ENCODE data around the gene RETSAT. TPM values are rescaled to one million over a fixed set of nuclear protein-coding genes. Genes with fewer than 3 reads are reported as not detected.

The RETSAT gene
- polyA plus RNA-seq, 4 donors, result 66.9 to 147 (median 120) TPM

GRCh38 chr2:85397925-85398331, 43.6 kb upstream of the RETSAT start:
- Histone ChIP-seq H3K36me3 (ENCODE audit: control insufficient read depth in 3 of 3, insufficient read depth in 2 of 3, low read depth in 1 of 3, low read length in 3 of 3) (peaks cover 0 to 74% (median 7%) of the 10 kb centered on the region in 3 donors), H3K27ac (ENCODE audit: low read depth in 1 of 3, low read length in 2 of 3) (no peak overlapping the region), H3K9me3 (ENCODE audit: control insufficient read depth in 2 of 2, insufficient read depth in 1 of 2, low read depth in 1 of 2, low read length in 1 of 2) (no peaks in the 10 kb centered on the region), H3K27me3 (ENCODE audit: control insufficient read depth in 3 of 3, insufficient read depth in 3 of 3, low read length in 3 of 3) (no peaks in the 10 kb centered on the region), H3K4me3 (ENCODE audit: low read depth in 1 of 3, low read length in 3 of 3) (no peak overlapping the region), H3K4me1 (ENCODE audit: control insufficient read depth in 3 of 3, insufficient read depth in 2 of 3, low read depth in 1 of 3, low read length in 2 of 3) (no peaks in the 10 kb centered on the region)
- 85 to 93% (median 88%) methylated on average over 4 of the region's 4 CpGs for WGBS, 3 donors
- DNase-seq (no peak), FAIRE-seq (no peak)

DNA sequence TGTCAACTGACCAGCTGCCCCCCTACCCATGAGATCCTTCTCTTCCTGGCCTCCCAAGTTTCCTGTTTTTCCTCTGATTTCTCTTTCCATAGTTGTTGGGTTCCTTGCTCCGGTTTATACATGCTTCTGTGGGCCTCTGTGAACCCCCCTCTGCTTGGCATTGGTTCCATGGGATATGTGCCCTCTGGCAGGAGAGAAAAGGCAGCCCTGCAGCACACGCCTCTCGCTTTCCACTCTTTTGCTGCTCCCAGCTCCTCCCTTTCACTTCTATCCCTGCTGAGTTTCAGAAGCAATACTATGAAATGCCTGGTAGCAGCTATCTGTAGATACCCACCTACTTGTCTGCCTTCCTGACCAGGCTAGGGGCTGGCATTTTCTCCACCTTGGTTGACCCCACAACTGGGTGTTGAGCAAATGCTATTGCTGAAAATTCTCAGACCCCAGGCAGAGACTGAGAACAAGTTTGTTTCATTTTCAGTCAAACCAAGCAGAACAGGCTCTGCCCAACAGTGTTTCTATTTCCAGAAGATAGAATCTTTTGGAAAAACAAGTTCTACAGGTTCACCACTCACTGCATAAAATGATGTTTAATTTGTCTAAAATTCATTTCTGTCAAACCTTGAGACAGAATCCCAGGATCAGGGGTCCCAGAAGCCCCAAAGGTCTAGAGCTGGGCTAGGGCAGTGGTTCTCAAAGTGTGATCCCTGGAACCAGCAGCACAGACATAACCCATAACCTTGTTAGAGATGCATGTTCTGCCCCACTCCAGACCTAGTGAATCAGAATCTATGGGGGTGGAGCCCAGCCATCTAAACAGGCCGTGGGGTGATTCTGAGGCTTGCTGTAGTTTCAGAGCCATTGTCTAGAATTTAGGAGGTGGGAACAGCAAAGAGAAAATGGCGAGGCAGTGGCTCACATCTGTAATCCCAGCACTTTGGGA, 42.5 kb upstream of the RETSAT start:
- H3K36me3 ChIP-seq (ENCODE audit: control insufficient read depth in 3 of 3, insufficient read depth in 2 of 3, low read depth in 1 of 3, low read length in 3 of 3), result peaks cover 0 to 83% (median 7%) of the 10 kb centered on the region in 3 donors
- no peaks in the 10 kb centered on the region for H3K27me3 ChIP-seq (ENCODE audit: control insufficient read depth in 3 of 3, insufficient read depth in 3 of 3, low read length in 3 of 3)
- H3K4me1 ChIP-seq (ENCODE audit: control insufficient read depth in 3 of 3, insufficient read depth in 2 of 3, low read depth in 1 of 3, low read length in 2 of 3), result no peaks in the 10 kb centered on the region
- no peak for DNase-seq
- no peaks in the 10 kb centered on the region for H3K9me3 ChIP-seq (ENCODE audit: control insufficient read depth in 2 of 2, insufficient read depth in 1 of 2, low read depth in 1 of 2, low read length in 1 of 2)
- peak overlapping the region in 1 of 3 donors; percentile 45 for H3K27ac ChIP-seq (ENCODE audit: low read depth in 1 of 3, low read length in 2 of 3)
- FAIRE-seq, result no peak
- H3K4me3 ChIP-seq (ENCODE audit: low read depth in 1 of 3, low read length in 3 of 3), result no peak overlapping the region
- WGBS, 3 donors, result 42 to 52% (median 48%) methylated on average over 5 of the region's 5 CpGs

DNA sequence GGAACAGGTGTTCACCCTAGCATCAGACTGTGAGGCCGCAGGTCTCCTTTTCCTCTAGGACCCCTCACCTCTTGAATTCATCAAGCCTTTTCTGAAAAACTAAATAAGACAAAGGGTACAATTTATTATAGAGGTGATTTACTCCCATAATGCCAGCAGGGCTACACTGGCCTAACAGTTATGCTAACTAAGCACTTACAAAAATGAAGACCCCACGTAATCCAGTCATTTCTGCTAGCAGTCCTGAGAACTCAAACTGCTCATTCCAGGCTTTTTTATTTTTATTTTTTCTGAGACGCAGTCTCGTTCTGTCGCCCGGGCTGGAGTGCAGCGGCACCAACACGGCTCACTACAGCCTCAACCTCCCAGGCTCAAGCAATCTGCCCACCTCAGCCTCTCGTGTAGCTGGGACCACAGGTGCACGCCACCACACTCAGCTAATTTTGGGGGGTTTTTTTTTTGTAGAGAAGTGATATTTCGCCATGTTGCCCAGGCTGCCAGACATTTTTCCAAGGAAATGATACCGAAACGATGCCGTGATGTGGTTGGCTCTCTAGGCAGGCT, 41.7 kb upstream of the RETSAT start:
- H3K4me1 ChIP-seq (ENCODE audit: control insufficient read depth in 3 of 3, insufficient read depth in 2 of 3, low read depth in 1 of 3, low read length in 2 of 3), result no peaks in the 10 kb centered on the region
- H3K36me3 ChIP-seq (ENCODE audit: control insufficient read depth in 3 of 3, insufficient read depth in 2 of 3, low read depth in 1 of 3, low read length in 3 of 3), result peaks cover 0 to 83% (median 6%) of the 10 kb centered on the region in 3 donors
- DNase-seq (no peak), FAIRE-seq (no peak)
- H3K27ac ChIP-seq (ENCODE audit: low read depth in 1 of 3, low read length in 2 of 3), result peak overlapping the region in 1 of 3 donors; percentile 45
- 92 to 93% (median 93%) methylated on average over 14 of the region's 14 CpGs for WGBS, 3 donors
- H3K4me3 ChIP-seq (ENCODE audit: low read depth in 1 of 3, low read length in 3 of 3), result no peak overlapping the region
- H3K27me3 ChIP-seq (ENCODE audit: control insufficient read depth in 3 of 3, insufficient read depth in 3 of 3, low read length in 3 of 3), result no peaks in the 10 kb centered on the region
- no peaks in the 10 kb centered on the region for H3K9me3 ChIP-seq (ENCODE audit: control insufficient read depth in 2 of 2, insufficient read depth in 1 of 2, low read depth in 1 of 2, low read length in 1 of 2)

DNA sequence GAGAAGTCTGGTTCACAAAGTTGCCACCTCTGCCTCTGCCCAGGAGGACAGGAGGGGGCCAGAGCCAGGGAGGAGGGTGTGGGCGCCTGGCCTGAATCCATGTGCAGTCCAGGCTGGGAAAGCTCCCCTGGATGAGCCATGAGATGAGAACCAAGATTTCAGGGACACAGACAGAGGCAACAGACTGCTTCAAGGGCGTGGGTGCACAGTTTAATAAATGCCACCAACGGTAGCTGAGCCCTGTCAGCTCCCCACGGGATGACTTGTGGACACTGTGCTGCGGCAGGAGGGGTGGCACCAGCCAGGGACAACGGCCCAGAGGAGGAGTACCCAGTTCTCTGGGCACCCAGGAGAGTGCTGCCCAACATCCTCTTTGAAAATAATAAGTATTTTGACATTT, 40.6 kb upstream of the RETSAT start:
- peaks cover 4 to 83% (median 5%) of the 10 kb centered on the region in 3 donors for H3K36me3 ChIP-seq (ENCODE audit: control insufficient read depth in 3 of 3, insufficient read depth in 2 of 3, low read depth in 1 of 3, low read length in 3 of 3)
- WGBS, 3 donors, result 80 to 87% (median 84%) methylated on average over 6 of the region's 6 CpGs
- no peaks in the 10 kb centered on the region for H3K27me3 ChIP-seq (ENCODE audit: control insufficient read depth in 3 of 3, insufficient read depth in 3 of 3, low read length in 3 of 3)
- no peaks in the 10 kb centered on the region for H3K9me3 ChIP-seq (ENCODE audit: control insufficient read depth in 2 of 2, insufficient read depth in 1 of 2, low read depth in 1 of 2, low read length in 1 of 2)
- no peak overlapping the region for H3K4me3 ChIP-seq (ENCODE audit: low read depth in 1 of 3, low read length in 3 of 3)
- no peak for DNase-seq
- no peaks in the 10 kb centered on the region for H3K4me1 ChIP-seq (ENCODE audit: control insufficient read depth in 3 of 3, insufficient read depth in 2 of 3, low read depth in 1 of 3, low read length in 2 of 3)
- FAIRE-seq, result no peak
- no peak overlapping the region for H3K27ac ChIP-seq (ENCODE audit: low read depth in 1 of 3, low read length in 2 of 3)

DNA sequence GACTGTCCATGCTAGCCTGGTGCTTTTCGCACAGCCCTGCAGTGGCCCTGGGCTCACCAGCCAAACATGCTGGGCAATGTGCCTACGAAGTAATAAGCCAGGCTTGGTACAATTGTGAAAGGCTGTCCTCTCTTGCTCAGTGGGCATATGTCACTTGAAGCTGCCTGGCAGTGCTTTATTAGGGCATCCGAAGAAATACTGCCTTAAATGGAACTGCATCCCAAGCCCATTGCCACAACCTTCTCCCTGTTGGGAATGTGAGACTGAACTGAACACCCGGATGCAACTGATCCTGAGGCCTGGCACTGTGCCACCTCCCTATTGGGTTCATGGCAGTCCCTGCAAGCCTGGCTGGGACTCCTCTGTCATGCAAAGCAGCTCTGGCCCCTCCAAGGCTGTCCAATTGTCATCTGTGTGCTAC, 39.9 kb upstream of the RETSAT start:
- Histone ChIP-seq H3K27ac (ENCODE audit: low read depth in 1 of 3, low read length in 2 of 3) (no peak overlapping the region), H3K4me3 (ENCODE audit: low read depth in 1 of 3, low read length in 3 of 3) (no peak overlapping the region), H3K9me3 (ENCODE audit: control insufficient read depth in 2 of 2, insufficient read depth in 1 of 2, low read depth in 1 of 2, low read length in 1 of 2) (no peaks in the 10 kb centered on the region), H3K4me1 (ENCODE audit: control insufficient read depth in 3 of 3, insufficient read depth in 2 of 3, low read depth in 1 of 3, low read length in 2 of 3) (no peaks in the 10 kb centered on the region), H3K36me3 (ENCODE audit: control insufficient read depth in 3 of 3, insufficient read depth in 2 of 3, low read depth in 1 of 3, low read length in 3 of 3) (peaks cover 4 to 85% (median 6%) of the 10 kb centered on the region in 3 donors), H3K27me3 (ENCODE audit: control insufficient read depth in 3 of 3, insufficient read depth in 3 of 3, low read length in 3 of 3) (no peaks in the 10 kb centered on the region)
- DNase-seq (no peak), FAIRE-seq (no peak)
- 81 to 87% (median 85%) methylated on average over 4 of the region's 4 CpGs for WGBS, 3 donors

- DNase-seq (no peak), FAIRE-seq (no peak)
- Histone ChIP-seq H3K36me3 (ENCODE audit: control insufficient read depth in 3 of 3, insufficient read depth in 2 of 3, low read depth in 1 of 3, low read length in 3 of 3) (peaks cover 4 to 85% (median 9%) of the 10 kb centered on the region in 3 donors), H3K4me3 (ENCODE audit: low read depth in 1 of 3, low read length in 3 of 3) (no peak overlapping the region), H3K27ac (ENCODE audit: low read depth in 1 of 3, low read length in 2 of 3) (no peak overlapping the region), H3K9me3 (ENCODE audit: control insufficient read depth in 2 of 2, insufficient read depth in 1 of 2, low read depth in 1 of 2, low read length in 1 of 2) (no peaks in the 10 kb centered on the region), H3K4me1 (ENCODE audit: control insufficient read depth in 3 of 3, insufficient read depth in 2 of 3, low read depth in 1 of 3, low read length in 2 of 3) (no peaks in the 10 kb centered on the region), H3K27me3 (ENCODE audit: control insufficient read depth in 3 of 3, insufficient read depth in 3 of 3, low read length in 3 of 3) (no peaks in the 10 kb centered on the region)
- 92 to 100% (median 96%) methylated on average over 3 to 4 of the region's 4 CpGs for WGBS, 3 donors
Observed at GRCh38 chr2:85393836-85394235, 39.5 kb upstream of the RETSAT start.

- Histone ChIP-seq H3K4me1 (ENCODE audit: control insufficient read depth in 3 of 3, insufficient read depth in 2 of 3, low read depth in 1 of 3, low read length in 2 of 3) (no peaks in the 10 kb centered on the region), H3K4me3 (ENCODE audit: low read depth in 1 of 3, low read length in 3 of 3) (no peak overlapping the region), H3K9me3 (ENCODE audit: control insufficient read depth in 2 of 2, insufficient read depth in 1 of 2, low read depth in 1 of 2, low read length in 1 of 2) (no peaks in the 10 kb centered on the region), H3K27ac (ENCODE audit: low read depth in 1 of 3, low read length in 2 of 3) (no peak overlapping the region), H3K36me3 (ENCODE audit: control insufficient read depth in 3 of 3, insufficient read depth in 2 of 3, low read depth in 1 of 3, low read length in 3 of 3) (peaks cover 9 to 76% (median 9%) of the 10 kb centered on the region in 3 donors), H3K27me3 (ENCODE audit: control insufficient read depth in 3 of 3, insufficient read depth in 3 of 3, low read length in 3 of 3) (no peaks in the 10 kb centered on the region)
- FAIRE-seq (no peak), DNase-seq (peak; percentile 55 to 71)
- WGBS, 3 donors, result 76 to 82% (median 81%) methylated on average over 11 of the region's 11 CpGs
Observed at GRCh38 chr2:85390941-85391669, 36.8 kb upstream of the RETSAT start.

GRCh38 chr2:85388878-85389538, 34.7 kb upstream of the RETSAT start:
- Histone ChIP-seq H3K36me3 (ENCODE audit: control insufficient read depth in 3 of 3, insufficient read depth in 2 of 3, low read depth in 1 of 3, low read length in 3 of 3) (peaks cover 5 to 72% (median 15%) of the 10 kb centered on the region in 3 donors), H3K9me3 (ENCODE audit: control insufficient read depth in 2 of 2, insufficient read depth in 1 of 2, low read depth in 1 of 2, low read length in 1 of 2) (no peaks in the 10 kb centered on the region), H3K27ac (ENCODE audit: low read depth in 1 of 3, low read length in 2 of 3) (no peak overlapping the region), H3K27me3 (ENCODE audit: control insufficient read depth in 3 of 3, insufficient read depth in 3 of 3, low read length in 3 of 3) (no peaks in the 10 kb centered on the region), H3K4me3 (ENCODE audit: low read depth in 1 of 3, low read length in 3 of 3) (no peak overlapping the region), H3K4me1 (ENCODE audit: control insufficient read depth in 3 of 3, insufficient read depth in 2 of 3, low read depth in 1 of 3, low read length in 2 of 3) (no peaks in the 10 kb centered on the region)
- 86 to 89% (median 88%) methylated on average over 9 of the region's 9 CpGs for WGBS, 3 donors
- FAIRE-seq (no peak), DNase-seq (no peak)
